Stimulated activated CD4-positive, alpha-beta T cell treated with anti-CD3 and anti-CD28 coated beads, Interleukin-2, amount 100 ng/mL, for 4 hours (primary cell): ENCODE results near the gene HPS3.
"Not testable (repeated sequence)": the region's sequence is repeated elsewhere in the genome, so short reads cannot be mapped to it uniquely, and the experiment has no call there.

Experiments
- DNase-seq: peaks from one replicate; pipeline ENCODE4 v3.0.0-alpha.2; 2020; ENCODE audit warnings: low read depth

The HPS3 gene

GRCh38 chr3:149129326-149130205 is at the start of gene HPS3:
Gene HPS3, plus strand, starts transcription at chr3:149129638. Its CDS starts 86 bp downstream, at chr3:149129724.
- peak; percentile 62 for DNase-seq

GRCh38 chr3:149080011-149080698 is 49.3 kb upstream of the HPS3 start:
- no peak for DNase-seq

- DNase-seq, result no peak
These were observed 48.7 kb upstream of the HPS3 start for GRCh38 chr3:149080699-149081091.

GRCh38 chr3:149081772-149082171 is 47.7 kb upstream of the HPS3 start:
- no peak for DNase-seq

- DNase-seq, result no peak
These were observed 43.6 kb upstream of the HPS3 start for GRCh38 chr3:149085828-149086231.

GRCh38 chr3:149086232-149086988 is 43.0 kb upstream of the HPS3 start, which contains the start of gene HLTF:
Gene HLTF, minus strand, starts transcription at chr3:149086533. Its CDS starts 197 bp downstream, at chr3:149086336.
- peak; percentile 88 for DNase-seq

- DNase-seq, result no peak
These were observed 42.2 kb upstream of the HPS3 start for GRCh38 chr3:149087208-149087607.

- DNase-seq, result no peak
These were observed 40.0 kb upstream of the HPS3 start for GRCh38 chr3:149089395-149089794.

GRCh38 chr3:149090461-149090860 is 39.0 kb upstream of the HPS3 start:
- DNase-seq, result no peak

- DNase-seq, result no peak
These were observed 38.5 kb upstream of the HPS3 start for GRCh38 chr3:149090907-149091306.

- DNase-seq, result no peak
These were observed 37.5 kb upstream of the HPS3 start for GRCh38 chr3:149091983-149092382.

- no peak for DNase-seq
These were observed 34.0 kb upstream of the HPS3 start for GRCh38 chr3:149095487-149095886.

- not testable (repeated sequence) for DNase-seq
These were observed 31.5 kb upstream of the HPS3 start for GRCh38 chr3:149097987-149098386.

GRCh38 chr3:149101154-149101553 is 28.3 kb upstream of the HPS3 start:
- no peak for DNase-seq

GRCh38 chr3:149101641-149102040 is 27.8 kb upstream of the HPS3 start:
- no peak for DNase-seq

- no peak for DNase-seq
These were observed 25.0 kb upstream of the HPS3 start for GRCh38 chr3:149104484-149104883.

GRCh38 chr3:149114458-149114857 is 15.0 kb upstream of the HPS3 start:
- no peak for DNase-seq

- DNase-seq, result no peak
These were observed 14.3 kb upstream of the HPS3 start for GRCh38 chr3:149115114-149115513.

- no peak for DNase-seq
These were observed 10.7 kb upstream of the HPS3 start for GRCh38 chr3:149118724-149119123.

- DNase-seq, result no peak
These were observed 10.0 kb upstream of the HPS3 start for GRCh38 chr3:149119466-149119865.

GRCh38 chr3:149120051-149120972 is 9.1 kb upstream of the HPS3 start:
- DNase-seq, result no peak
